ENCODE results near the gene GIGYF2. TPM values are rescaled to one million over a fixed set of nuclear protein-coding genes. Genes with fewer than 3 reads are reported as not detected.

The GIGYF2 gene
- total and polyA plus RNA-seq, 2 of the 13 experiments (the other 11 are each of a cell fraction or from before 2014, with no cell fraction given): 44.9 to 73.5 TPM

- no peak for TF ChIP-seq ZNF672 (CRISPR knock-in tag; IDR thresholded peaks at IDR 0.05)
- no peak for TF ChIP-seq GRHL1 (CRISPR knock-in tag; conservative IDR thresholded peaks at IDR 0.05)
- no peak for TF ChIP-seq HNF1A (IDR thresholded peaks at IDR 0.05; ENCODE audit: low read depth)
- no peak for TF ChIP-seq HNF1A (CRISPR knock-in tag; IDR thresholded peaks at IDR 0.05; ENCODE audit: borderline replicate concordance)
- TF ChIP-seq TARDBP (CRISPR knock-in tag; IDR thresholded peaks at IDR 0.05): 0 out of 2 replicates have a peak, but pooled peaks have one; percentile 59
- TF ChIP-seq ZMYM3 (CRISPR knock-in tag; IDR thresholded peaks at IDR 0.05): no peak
- no peak for TF ChIP-seq MAX (IDR thresholded peaks at IDR 0.05)
- TF ChIP-seq ZNF737 (CRISPR knock-in tag; IDR thresholded peaks at IDR 0.05; ENCODE audit: borderline replicate concordance): 0 out of 2 replicates have a peak, but pooled peaks have one; percentile 78
- no peak for TF ChIP-seq SRSF4 (IDR thresholded peaks at IDR 0.05; ENCODE audit: low read depth, low read length, poor library complexity, severe bottlenecking)
- no peak for TF ChIP-seq ZNF12 (CRISPR knock-in tag; IDR thresholded peaks at IDR 0.05)
- no peak for TF ChIP-seq ATM (IDR thresholded peaks at IDR 0.05; ENCODE audit: borderline replicate concordance)
- no peak for TF ChIP-seq ZNF180 (CRISPR knock-in tag; IDR thresholded peaks at IDR 0.05; ENCODE audit: borderline replicate concordance, low read depth)
- TF ChIP-seq ZNF572 (CRISPR knock-in tag; IDR thresholded peaks at IDR 0.05): peak; percentile 74; the same call in 1 of the 2 replicates
- TF ChIP-seq CCDC6 (CRISPR knock-in tag; IDR thresholded peaks at IDR 0.05): no peak; the same call in 1 of the 2 replicates
- TF ChIP-seq KDM6A (CRISPR knock-in tag; IDR thresholded peaks at IDR 0.05; ENCODE audit: low read depth): no peak
- no peak for TF ChIP-seq HDAC1 (CRISPR knock-in tag; IDR thresholded peaks at IDR 0.05)
- TF ChIP-seq ZNF20 (CRISPR knock-in tag; IDR thresholded peaks at IDR 0.05): no peak
- 0 out of 2 replicates have a peak, but pooled peaks have one; percentile 44 for TF ChIP-seq ZNF232 (CRISPR knock-in tag; IDR thresholded peaks at IDR 0.05; ENCODE audit: borderline replicate concordance)
- no peak for TF ChIP-seq ZNF562 (CRISPR knock-in tag; IDR thresholded peaks at IDR 0.05; ENCODE audit: borderline replicate concordance)
- no peak for TF ChIP-seq ZNF7 (CRISPR knock-in tag; IDR thresholded peaks at IDR 0.05)
- no peak for TF ChIP-seq CHCHD3 (CRISPR knock-in tag; IDR thresholded peaks at IDR 0.05)
- TF ChIP-seq ZNF354B (CRISPR knock-in tag; IDR thresholded peaks at IDR 0.05): no peak
- TF ChIP-seq MTF1 (CRISPR knock-in tag; IDR thresholded peaks at IDR 0.05): no peak
- no peak for TF ChIP-seq ZZZ3 (CRISPR knock-in tag; IDR thresholded peaks at IDR 0.05; ENCODE audit: borderline replicate concordance)
- TF ChIP-seq ZBTB21 (CRISPR knock-in tag; IDR thresholded peaks at IDR 0.05): no peak
Observed at GRCh38 chr2:232876978-232877441, 179.9 kb downstream of the GIGYF2 start (continued).
